Fibroblast of villous mesenchyme (primary cell): ENCODE measurements around the gene SRC. TPM values are rescaled to one million over a fixed set of nuclear protein-coding genes. Genes with fewer than 3 reads are reported as not detected.

Experiments used
- DNase-seq: peaks from one replicate; pipeline ENCODE4 v3.0.0-alpha.2; 2010; ENCODE audit warnings: low read depth
- H3K4me3 ChIP-seq: 2 replicates; pipeline ENCODE4 v1.5.1; 2011; ENCODE audit warnings: low read depth, mild to moderate bottlenecking, low read length
- CTCF ChIP-seq: IDR thresholded peaks from 2 replicates; pipeline ENCODE4 v1.5.1; 2012; ENCODE audit warnings: low read depth, mild to moderate bottlenecking, low read length; ENCODE audit not compliant: insufficient read depth
- total RNA-seq: library from RNA; depleted of rRNA; stranded (reverse); fragments of >200 nt; gene quantifications from 2 replicates; pipeline ENCODE4 v1.2.3, GENCODE V29; 2012

Gene SRC
- total RNA-seq, 1 donor: 20.3 TPM

DNA sequence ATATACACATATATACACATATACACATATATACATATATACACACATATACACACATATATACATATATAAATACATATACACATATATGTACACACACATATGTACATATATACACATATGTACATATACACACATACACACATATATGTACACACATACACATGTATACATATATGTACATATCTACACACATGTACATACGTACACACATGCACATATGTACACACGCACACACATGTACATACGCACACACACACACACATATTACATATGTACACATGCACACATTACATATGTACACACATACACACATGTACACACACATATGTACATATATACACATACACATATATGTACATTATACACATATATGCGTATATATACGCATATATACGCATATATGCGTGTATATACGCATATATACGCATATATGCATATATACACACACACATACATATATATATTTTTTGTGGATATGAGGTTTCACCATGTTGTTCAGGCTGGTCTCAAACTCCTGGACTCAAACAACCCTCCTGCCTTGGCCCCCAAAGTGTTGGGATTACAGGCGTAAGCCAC, 27.2 kb downstream of the SRC start:
- TF ChIP-seq CTCF: no peak

GRCh38 chr20:37375227-37375626, 29.3 kb downstream of the SRC start:
- H3K4me3 ChIP-seq: no peak overlapping the region
- no peak for TF ChIP-seq CTCF
- DNase-seq: no peak

More for the DNA sequence above, 27.2 kb downstream of the SRC start:
- H3K4me3 ChIP-seq: no peak overlapping the region
- no peak for DNase-seq

- no peak overlapping the region for H3K4me3 ChIP-seq
- no peak for TF ChIP-seq CTCF
- no peak for DNase-seq
Measured at GRCh38 chr20:37376324-37376723, 30.4 kb downstream of the SRC start.

DNA sequence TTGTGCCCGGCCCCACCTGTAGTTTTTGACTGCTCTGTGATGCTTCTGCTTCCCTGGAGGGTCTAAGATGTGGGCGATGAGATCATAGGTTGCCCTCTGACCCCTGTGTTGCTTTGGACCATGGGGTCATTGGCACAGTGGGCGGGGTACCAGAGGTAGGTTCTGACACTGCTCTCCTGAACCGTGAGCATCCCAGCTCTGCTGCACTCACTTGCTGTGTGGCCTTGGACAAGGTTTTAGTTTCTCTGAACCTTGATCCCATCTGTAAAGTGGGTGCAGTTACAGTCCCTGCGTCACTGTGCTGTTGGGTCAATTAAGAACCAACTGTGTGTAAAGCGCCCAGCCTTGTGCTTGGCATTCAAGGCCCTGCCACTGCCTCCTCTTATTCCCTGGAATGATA, 30.9 kb downstream of the SRC start:
- TF ChIP-seq CTCF: no peak
- no peak for DNase-seq
- no peak overlapping the region for H3K4me3 ChIP-seq

DNA sequence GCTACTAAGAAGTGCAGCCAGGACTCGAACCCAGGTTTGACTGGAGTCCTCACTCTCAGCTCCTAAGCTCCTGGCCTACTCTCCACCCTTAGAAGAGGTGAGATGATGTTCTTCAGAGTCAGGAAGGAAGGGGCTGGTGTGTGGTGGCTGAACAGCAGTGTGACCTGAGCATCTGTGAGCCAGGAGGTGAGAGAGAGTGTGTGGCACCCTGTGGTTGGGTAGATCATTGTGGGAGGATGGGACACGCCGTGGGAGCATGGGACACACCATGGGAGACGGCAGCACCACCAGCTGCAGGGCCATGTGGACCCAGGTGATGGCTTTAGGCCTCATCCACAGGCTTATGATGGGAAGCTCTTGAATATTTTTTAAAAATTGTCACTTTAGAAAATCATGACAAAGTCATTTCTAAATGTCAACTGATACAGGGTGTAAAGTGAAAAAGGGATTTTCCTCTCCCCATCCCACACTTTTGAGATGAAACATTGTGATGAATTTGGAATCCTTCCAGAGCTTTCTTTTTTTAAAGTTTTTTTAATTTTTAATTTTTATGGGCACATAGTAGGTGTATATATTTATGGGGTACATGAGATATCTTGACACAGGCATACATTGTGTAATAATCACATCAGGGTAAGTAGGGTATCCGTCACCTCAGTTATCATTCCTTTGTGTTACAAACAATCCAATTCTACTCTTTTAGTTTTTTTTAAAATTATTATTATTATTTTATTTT, 31.6 kb downstream of the SRC start:
- no peak for DNase-seq
- H3K4me3 ChIP-seq: no peak overlapping the region
- no peak for TF ChIP-seq CTCF

DNA sequence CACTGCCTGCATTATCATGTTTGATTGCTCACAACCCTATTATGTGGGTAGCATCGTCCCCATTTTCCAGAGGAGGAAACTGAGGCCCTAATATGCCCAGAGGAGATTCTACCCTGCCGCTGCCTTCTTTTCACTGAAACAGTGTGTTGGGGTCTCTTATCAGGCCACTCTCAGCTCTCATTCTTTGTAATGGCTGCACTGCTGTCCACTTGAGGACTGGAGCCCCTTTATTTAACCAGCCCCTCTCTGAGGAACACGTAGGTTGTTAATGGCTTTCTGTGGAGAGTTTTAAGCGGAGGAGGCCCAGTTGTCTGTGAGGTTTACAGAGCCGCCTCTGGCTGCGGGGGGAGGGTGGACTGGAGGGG, 32.5 kb downstream of the SRC start:
- H3K4me3 ChIP-seq: no peak overlapping the region
- no peak for TF ChIP-seq CTCF
- no peak for DNase-seq
